GM10266 (cell line): ENCODE results near the gene SELENOM.

Experiments
- DNase-seq: peaks from one replicate; pipeline ENCODE4 v3.0.0; 2012; ENCODE audit errors: extremely low spot score
- CTCF ChIP-seq: IDR thresholded peaks from 2 replicates; pipeline ENCODE4 v1.5.1; 2012; ENCODE audit warnings: mild to moderate bottlenecking, low read depth; ENCODE audit not compliant: control insufficient read depth, insufficient read depth; ENCODE audit errors: missing control alignments

The SELENOM gene

GRCh38 chr22:31095637-31096249, 11.6 kb downstream of the SELENOM start:
- no peak for DNase-seq
- no peak for TF ChIP-seq CTCF

GRCh38 chr22:31094741-31095140, 12.6 kb downstream of the SELENOM start:
- TF ChIP-seq CTCF, result no peak

GRCh38 chr22:31094021-31094551, 13.3 kb downstream of the SELENOM start:
- no peak for DNase-seq
- no peak for TF ChIP-seq CTCF

More at GRCh38 chr22:31094741-31095140, 12.6 kb downstream of the SELENOM start:
- no peak for DNase-seq

- TF ChIP-seq CTCF, result no peak
- DNase-seq, result no peak
Measured at GRCh38 chr22:31093086-31093850, 14.1 kb downstream of the SELENOM start.

GRCh38 chr22:31092161-31092560, 15.2 kb downstream of the SELENOM start:
- DNase-seq, result no peak
- TF ChIP-seq CTCF, result no peak

GRCh38 chr22:31091106-31091975, 16.0 kb downstream of the SELENOM start:
- no peak for DNase-seq
- no peak for TF ChIP-seq CTCF
